HepG2 (cell line): ENCODE results near the gene FRK. TPM values are rescaled to one million over a fixed set of nuclear protein-coding genes. Genes with fewer than 3 reads are reported as not detected.

Source experiments
- ATAC-seq: fragments of 200-7000 bp; cut with Tn5 transposase; 3 replicates; pipeline ENCODE4 v1.9.1; 2020; ENCODE audit warnings: mild to moderate bottlenecking, moderate library complexity
- BruUV-seq: library from RNA; stranded (reverse); fragments of 400-500 nt; replicated peaks from 2 replicates; lab custom pipeline; 2021; lab: Mats Ljungman, UMichigan
- CTCF ChIA-PET: fragments of 300-600 bp; formaldehyde crosslinking; extraction: SDS; loops from one replicate; lab custom pipeline; 2021; ENCODE audit warnings: low total read pairs, inconsistent platforms, low intra/inter-chr PET ratio; lab: Yijun Ruan, JAX
- POLR2A ChIA-PET: fragments of 350-600 bp; sonication (Branson Sonifier 250); formaldehyde crosslinking; loops from one replicate; lab custom pipeline; 2020; ENCODE audit warnings: antibody characterized with exemption, inconsistent platforms; lab: Yijun Ruan, JAX
- DNase-seq: peaks from one replicate; pipeline ENCODE4 v3.0.0-alpha.2; 2015; ENCODE audit warnings: low spot score
- FAIRE-seq: peaks from 3 replicates; lab custom pipeline; 2011; peaks lifted over from hg19 to GRCh38; lab: Jason Lieb, UNC
- H2AFZ ChIP-seq: one replicate; pipeline ENCODE4 v1.6.1; 2011; ENCODE audit warnings: low read length, inconsistent platforms
- H3K27ac ChIP-seq: fragments of 300-600 bp; 3 replicates; pipeline ENCODE4 v1.8.0; 2011; ENCODE audit warnings: mixed run types, mild to moderate bottlenecking, mixed read lengths, low read length, inconsistent platforms; ENCODE audit not compliant: insufficient read depth; ENCODE audit errors: extremely low read length
- H3K27me3 ChIP-seq, 2 experiments: fragments of 200-600 bp in 1 of 2; 2 replicates in 1 of 2; 3 replicates in 1 of 2; pipeline versions ENCODE4 v1.6.0 to v1.8.0; 2011; ENCODE audit warnings: low read length in 2 of 2, mild to moderate bottlenecking in 2 of 2, moderate library complexity in 2 of 2, inconsistent platforms in 1 of 2; ENCODE audit not compliant: insufficient read depth in 2 of 2, control insufficient read depth in 1 of 2
- H3K36me3 ChIP-seq, 2 experiments: fragments of 200-600 bp in 1 of 2; replicated peaks in 1 of 2; 2 replicates in 1 of 2; 3 replicates in 1 of 2; pipeline versions ENCODE4 v1.5.1 to v1.8.0; 2011; ENCODE audit warnings: low read length in 2 of 2, inconsistent platforms in 1 of 2; ENCODE audit not compliant: insufficient read depth in 2 of 2, control insufficient read depth in 1 of 2
- H3K4me1 ChIP-seq: 2 replicates; pipeline ENCODE4 v1.5.1; 2012; ENCODE audit warnings: low read length, inconsistent platforms; ENCODE audit not compliant: insufficient read depth
- H3K4me2 ChIP-seq: 2 replicates; pipeline ENCODE4 v1.6.0; 2011; ENCODE audit warnings: low read depth, low read length, inconsistent platforms
- H3K4me3 ChIP-seq, 3 experiments: fragments of 200-600 bp in 1 of 3; sonication (generic), shearing (Covaris generic) in 1 of 3; replicated peaks in 1 of 3; 2 replicates each; pipeline ENCODE4 v1.5.1; 2011 to 2016; ENCODE audit warnings: low read length in 3 of 3, inconsistent platforms in 2 of 3, low read depth in 2 of 3, mild to moderate bottlenecking in 2 of 3, control low read depth in 1 of 3, mixed read lengths in 1 of 3; ENCODE audit not compliant: insufficient read depth in 1 of 3
- H3K79me2 ChIP-seq: one replicate; pipeline ENCODE4 v1.6.1; 2011; ENCODE audit warnings: low read length, inconsistent platforms; ENCODE audit not compliant: insufficient read depth
- H3K9ac ChIP-seq: 2 replicates; pipeline ENCODE4 v1.6.0; 2011; ENCODE audit warnings: mild to moderate bottlenecking, low read depth, low read length, inconsistent platforms; ENCODE audit not compliant: insufficient read depth
- H3K9me3 ChIP-seq: 2 replicates; pipeline ENCODE4 v1.5.1; 2012; ENCODE audit warnings: mild to moderate bottlenecking, low read length
- H4K20me1 ChIP-seq: 2 replicates; pipeline ENCODE4 v1.6.0; 2011; ENCODE audit warnings: inconsistent platforms, mild to moderate bottlenecking, low read length, moderate library complexity; ENCODE audit not compliant: insufficient read depth
- HNF4A ChIP-seq: sonication (generic); formaldehyde crosslinking; IDR thresholded peaks from 2 replicates; pipeline ENCODE4 v1.4.0; 2020; ENCODE audit warnings: missing genetic modification reagents
- NR2F2 ChIP-seq: IDR thresholded peaks from 2 replicates; pipeline ENCODE4 v1.6.1; 2012; ENCODE audit warnings: low read depth, inconsistent platforms, borderline replicate concordance
- ONECUT2 ChIP-seq: sonication (generic); formaldehyde crosslinking; IDR thresholded peaks from 2 replicates; pipeline ENCODE4 v1.4.0; 2020; ENCODE audit warnings: missing genetic modification reagents
- RERE ChIP-seq: IDR thresholded peaks from 2 replicates; pipeline ENCODE4 v1.6.1; 2016; ENCODE audit warnings: low read depth, missing genetic modification reagents, missing compliant biosample characterization
- SNRNP70 ChIP-seq: fragments of 200-400 bp; formaldehyde crosslinking; IDR thresholded peaks from 2 replicates; pipeline ENCODE4 v1.6.1; 2017; ENCODE audit warnings: mild to moderate bottlenecking, low read depth, low read length, moderate library complexity
- ZBTB10 ChIP-seq: sonication (generic); formaldehyde crosslinking; IDR thresholded peaks from 2 replicates; pipeline ENCODE4 v1.4.0; 2020; ENCODE audit warnings: missing genetic modification reagents, borderline replicate concordance
- WGBS: methylation state at CpG from one replicate; pipeline ENCODE4 v1.1.6; 2017; ENCODE audit warnings: low lambda C conversion rate; 5-methylcytosine and 5-hydroxymethylcytosine counted together
- in situ Hi-C: cut with HindIII; loops from 2 replicates; pipeline ENCODE4 v1.10.0; 2017; ENCODE audit warnings: low pct_unique_long_range_greater_than_20kb; ENCODE audit not compliant: extremely low pct_ligation_motif_present
- intact Hi-C: fragments of 100-400 bp; cut with micrococcal nuclease; formaldehyde crosslinking; loops from one replicate; pipeline ENCODE4 v1.10.0; 2022; ENCODE audit not compliant: unreplicated experiment
- polyA plus RNA-seq, 8 experiments: library from polyadenylated mRNA; depleted of rRNA in 3 of 8; stranded (reverse) in 7 of 8; unstranded in 1 of 8; fragments of >200 nt; fragmentation: Illumina TruSeq in 4 of 8; extraction: Trizol in 4 of 8; gene quantifications; 2 replicates each; pipeline versions ENCODE4 v1.2.1 to v1.2.3, GENCODE V29; 2011 to 2016; ENCODE audit warnings: low read depth in 4 of 8, missing spikeins in 1 of 8, mixed read lengths in 1 of 8; ENCODE audit not compliant: insufficient read depth in 1 of 8
- total RNA-seq, 5 experiments: library from RNA; depleted of rRNA; stranded (reverse); fragments of >200 nt; fragmentation: Illumina TruSeq; extraction: Trizol; gene quantifications; 2 replicates each; pipeline ENCODE4 v1.2.3, GENCODE V29; 2016; ENCODE audit warnings: low read depth in 1 of 5
- TF ChIP-seq, protein P1 (sequence below): sonication (generic); formaldehyde crosslinking; IDR thresholded peaks from 2 replicates; pipeline ENCODE4 v1.8.0; 2022; ENCODE audit warnings: mild to moderate bottlenecking, missing genetic modification reagents; ENCODE audit not compliant: insufficient replicate concordance

FRK gene
- total and polyA plus RNA-seq, 2 of the 13 experiments (the other 11 are each of a cell fraction or from before 2014, with no cell fraction given), result 1.3 to 2.9 TPM

- no peak overlapping the region for H3K27ac ChIP-seq
- no peaks in the 10 kb centered on the region for H3K79me2 ChIP-seq
- no peak overlapping the region for H2AFZ ChIP-seq
- ATAC-seq, result peak; percentile 66
- H3K9me3 ChIP-seq, result no peaks in the 10 kb centered on the region
- ChIA-PET CTCF (interaction anchor here (1.1 kb wide), 1 partner anchor 1147 kb away, joined by 3 read pairs; no protein-coding TSS in a partner anchor), POLR2A (no interaction called here)
- DNase-seq, result no peak
- H3K4me3 ChIP-seq, result no peak overlapping the region
- no peak overlapping the region for H3K9ac ChIP-seq
- no peak for TF ChIP-seq ZBTB10 (CRISPR knock-in tag)
- TF ChIP-seq RERE (CRISPR knock-in tag), result no peak
- TF ChIP-seq, protein P1, sequence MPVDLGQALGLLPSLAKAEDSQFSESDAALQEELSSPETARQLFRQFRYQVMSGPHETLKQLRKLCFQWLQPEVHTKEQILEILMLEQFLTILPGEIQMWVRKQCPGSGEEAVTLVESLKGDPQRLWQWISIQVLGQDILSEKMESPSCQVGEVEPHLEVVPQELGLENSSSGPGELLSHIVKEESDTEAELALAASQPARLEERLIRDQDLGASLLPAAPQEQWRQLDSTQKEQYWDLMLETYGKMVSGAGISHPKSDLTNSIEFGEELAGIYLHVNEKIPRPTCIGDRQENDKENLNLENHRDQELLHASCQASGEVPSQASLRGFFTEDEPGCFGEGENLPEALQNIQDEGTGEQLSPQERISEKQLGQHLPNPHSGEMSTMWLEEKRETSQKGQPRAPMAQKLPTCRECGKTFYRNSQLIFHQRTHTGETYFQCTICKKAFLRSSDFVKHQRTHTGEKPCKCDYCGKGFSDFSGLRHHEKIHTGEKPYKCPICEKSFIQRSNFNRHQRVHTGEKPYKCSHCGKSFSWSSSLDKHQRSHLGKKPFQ (CRISPR knock-in tag), result no peak
- no peak for TF ChIP-seq SNRNP70
- 0 out of 2 replicates have a peak, but pooled peaks have one; percentile 40 for TF ChIP-seq ONECUT2 (CRISPR knock-in tag)
- no peak for TF ChIP-seq NR2F2
- 0 out of 2 replicates have a peak, but pooled peaks have one; percentile 26 for TF ChIP-seq HNF4A (CRISPR knock-in tag)
- no TSS peak for BruUV-seq
- 7% methylated on average over 7 of the region's 7 CpGs for WGBS
- FAIRE-seq, result no peak
- no peak overlapping the region for H3K4me2 ChIP-seq
- no peaks in the 10 kb centered on the region for H4K20me1 ChIP-seq
- no peaks in the 10 kb centered on the region for H3K27me3 ChIP-seq
- intact Hi-C loops, result loop anchor here (10.0 kb wide), 1 partner anchor 350 kb away; no protein-coding TSS in a partner anchor
- no peaks in the 10 kb centered on the region for H3K36me3 ChIP-seq
- H3K4me1 ChIP-seq, result peaks cover 8% of the 10 kb centered on the region
- in situ Hi-C loops, result loop anchor here (25.0 kb wide), 2 partner anchors 1132 to 1907 kb away; no protein-coding TSS in a partner anchor
Observed at GRCh38 chr6:115894426-115894992, 166.2 kb downstream of the FRK start.
